Upper lobe of left lung (tissue), 4 donors: ENCODE results near the gene OSTF1.

Experiments
- CTCF ChIP-seq, 6 experiments: fragments of 450-650 bp in 4 of 6; fragments of 200-600 bp in 2 of 6; sonication (generic) in 2 of 6; IDR thresholded peaks; one replicate each; pipeline ENCODE4 v1.5.1; 2016 to 2019; ENCODE audit warnings: antibody characterized with exemption in 6 of 6
- EP300 ChIP-seq, 4 donors: sonication (generic); formaldehyde crosslinking; IDR thresholded peaks; one replicate each; pipeline ENCODE4 v1.5.1; 2017; ENCODE audit warnings: antibody characterized with exemption in 4 of 4, control low read depth in 2 of 4
- POLR2A ChIP-seq, 4 donors: fragments of 450-650 bp; IDR thresholded peaks; one replicate each; pipeline ENCODE4 v1.5.1; 2016 to 2017; ENCODE audit warnings: antibody characterized with exemption in 4 of 4, mild to moderate bottlenecking in 2 of 4
- POLR2AphosphoS5 ChIP-seq, 2 donors: sonication (generic); formaldehyde crosslinking; IDR thresholded peaks; one replicate each; pipeline ENCODE4 v1.5.1; 2017; ENCODE audit warnings: antibody characterized with exemption in 2 of 2

GRCh38 chr9:75069171-75069570, 19.1 kb upstream of the OSTF1 start:
- TF ChIP-seq CTCF (IDR thresholded peaks at IDR 0.05) (no peak), POLR2A (IDR thresholded peaks at IDR 0.05) (no peak), POLR2AphosphoS5 (IDR thresholded peaks at IDR 0.05) (no peak), EP300 (IDR thresholded peaks at IDR 0.05) (no peak)
